Right lobe of liver (tissue), 4 donors: ENCODE results near the gene ETFA.

Source experiments
- POLR2A ChIP-seq: fragments of 450-650 bp; IDR thresholded peaks from one replicate; pipeline ENCODE4 v1.6.1; 2017; ENCODE audit warnings: antibody characterized with exemption, mild to moderate bottlenecking
- TF ChIP-seq, protein P1 (sequence below), 4 donors: fragments of 200-600 bp in 3 of 4; fragments of 450-650 bp in 1 of 4; IDR thresholded peaks; one replicate each; pipeline versions ENCODE4 v1.5.1 to v1.8.0; 2016 to 2022; ENCODE audit warnings: antibody characterized with exemption in 4 of 4, mild to moderate bottlenecking in 2 of 4
- donor health status: DM: no; HTN: no; CAD: no.
- donor health status: DM: no; HTN: no; CAD: no.
- donor health status: DM: no; HTN: yes; CAD: no.

DNA sequence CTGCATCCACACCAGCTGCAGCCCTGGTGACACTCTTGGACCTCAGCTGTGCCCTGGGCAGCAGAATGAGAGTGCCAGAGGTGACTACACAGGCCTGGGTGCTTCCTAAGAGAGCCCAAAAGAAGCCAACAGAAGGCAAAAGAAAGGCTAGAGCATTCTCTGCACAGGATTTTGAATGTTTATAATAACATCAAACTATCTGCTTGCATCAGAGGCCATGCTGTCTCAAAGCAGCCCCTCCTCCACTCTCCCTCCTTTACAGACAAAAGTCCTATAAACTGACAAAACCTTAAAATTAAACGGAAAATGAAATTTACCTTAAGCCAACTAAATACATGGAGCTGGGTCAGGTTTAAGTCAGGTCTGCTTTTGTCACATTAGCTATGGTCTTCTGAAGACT is 95.6 kb downstream of the ETFA start:
- TF ChIP-seq, protein P1, sequence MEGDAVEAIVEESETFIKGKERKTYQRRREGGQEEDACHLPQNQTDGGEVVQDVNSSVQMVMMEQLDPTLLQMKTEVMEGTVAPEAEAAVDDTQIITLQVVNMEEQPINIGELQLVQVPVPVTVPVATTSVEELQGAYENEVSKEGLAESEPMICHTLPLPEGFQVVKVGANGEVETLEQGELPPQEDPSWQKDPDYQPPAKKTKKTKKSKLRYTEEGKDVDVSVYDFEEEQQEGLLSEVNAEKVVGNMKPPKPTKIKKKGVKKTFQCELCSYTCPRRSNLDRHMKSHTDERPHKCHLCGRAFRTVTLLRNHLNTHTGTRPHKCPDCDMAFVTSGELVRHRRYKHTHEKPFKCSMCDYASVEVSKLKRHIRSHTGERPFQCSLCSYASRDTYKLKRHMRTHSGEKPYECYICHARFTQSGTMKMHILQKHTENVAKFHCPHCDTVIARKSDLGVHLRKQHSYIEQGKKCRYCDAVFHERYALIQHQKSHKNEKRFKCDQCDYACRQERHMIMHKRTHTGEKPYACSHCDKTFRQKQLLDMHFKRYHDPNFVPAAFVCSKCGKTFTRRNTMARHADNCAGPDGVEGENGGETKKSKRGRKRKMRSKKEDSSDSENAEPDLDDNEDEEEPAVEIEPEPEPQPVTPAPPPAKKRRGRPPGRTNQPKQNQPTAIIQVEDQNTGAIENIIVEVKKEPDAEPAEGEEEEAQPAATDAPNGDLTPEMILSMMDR (IDR thresholded peaks at IDR 0.05): no peak
- no peak for TF ChIP-seq POLR2A
